ENCODE data around the gene ERRFI1.

ERRFI1 gene

GRCh38 chr1:8017495-8018197 is 8.5 kb downstream of the ERRFI1 start:
- no peak for DNase-seq

GRCh38 chr1:8016895-8017241 is 9.2 kb downstream of the ERRFI1 start:
- no peak for DNase-seq

GRCh38 chr1:8016210-8016894 is 9.8 kb downstream of the ERRFI1 start:
- no peak for DNase-seq

DNA sequence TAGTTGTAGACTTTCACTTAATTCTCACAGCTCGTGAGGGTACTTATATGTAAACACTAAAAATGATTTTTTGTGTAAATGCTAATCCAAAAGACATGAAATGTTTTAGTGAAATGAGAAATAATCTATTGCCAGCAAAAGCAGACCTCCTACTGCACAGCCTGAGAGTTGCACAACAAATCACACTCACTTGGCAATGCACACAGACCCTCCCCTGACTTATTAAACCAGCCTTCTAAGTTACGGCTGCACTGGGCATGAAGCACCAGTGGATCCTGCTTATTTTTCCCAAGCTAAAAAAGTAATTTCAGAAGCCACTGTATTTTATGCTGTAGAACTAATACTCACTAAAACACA is 10.3 kb downstream of the ERRFI1 start:
- no peak for DNase-seq

DNA sequence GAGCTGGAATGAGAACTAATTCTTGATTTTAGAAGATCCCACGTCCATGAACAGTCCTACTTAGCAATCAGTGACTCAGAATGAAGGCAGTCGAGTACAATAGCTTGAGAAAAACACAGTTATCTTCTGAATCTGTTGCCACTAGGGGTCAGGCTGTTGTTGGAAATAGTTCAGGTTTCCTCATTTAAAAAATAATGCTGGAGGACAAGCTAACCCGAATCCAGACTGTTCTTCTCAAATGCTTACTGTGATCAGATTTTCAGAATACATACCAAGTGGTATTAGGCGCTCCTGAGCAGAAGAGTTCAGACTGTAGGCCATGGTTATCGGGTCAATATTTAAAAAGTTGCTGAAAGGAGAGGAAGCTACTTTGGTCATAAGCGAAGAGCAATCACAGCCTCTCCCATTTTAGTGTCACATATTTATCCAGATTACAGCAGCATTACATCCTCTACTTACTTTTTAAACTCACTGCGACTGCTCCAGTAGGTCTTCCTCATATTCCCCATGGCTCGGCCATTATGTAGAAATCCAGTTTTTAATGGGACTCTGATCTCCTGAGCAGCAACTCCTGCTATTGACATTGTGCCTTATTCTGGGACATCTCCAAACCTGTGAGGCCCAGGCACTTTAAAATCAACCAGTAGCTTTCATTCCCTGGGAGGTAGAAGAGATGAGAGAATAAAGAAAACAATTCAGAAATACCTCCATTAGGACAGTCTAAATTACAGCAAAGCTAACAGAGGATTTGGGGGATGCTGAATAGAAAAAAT is 10.9 kb downstream of the ERRFI1 start:
- peak; percentile 67 for DNase-seq

- DNase-seq, result no peak
Observed at GRCh38 chr1:8014381-8014988, 11.6 kb downstream of the ERRFI1 start.

GRCh38 chr1:8013800-8014199 is 12.3 kb downstream of the ERRFI1 start:
- no peak for DNase-seq

DNA sequence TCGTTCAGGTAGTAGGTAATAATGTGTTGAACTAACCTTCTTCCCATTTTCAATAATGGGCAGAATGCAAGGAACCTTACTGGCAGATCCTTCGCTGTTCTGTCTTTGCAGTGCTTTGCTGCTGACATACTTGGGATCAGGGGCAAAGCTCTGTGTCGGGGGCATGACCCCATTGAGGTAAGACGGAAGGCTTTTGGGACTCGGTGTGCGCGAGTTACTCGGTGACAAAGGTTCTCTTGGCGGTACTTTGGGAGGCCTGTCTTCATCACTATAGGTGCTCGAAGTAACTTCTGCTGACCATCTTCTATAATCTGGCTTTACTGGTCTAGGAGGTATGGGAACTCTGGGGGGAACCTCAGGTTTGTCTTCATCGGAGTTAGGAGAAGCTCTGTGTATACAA is 12.7 kb downstream of the ERRFI1 start:
- no peak for DNase-seq

GRCh38 chr1:8012955-8013354 is 13.2 kb downstream of the ERRFI1 start:
- DNase-seq, result no peak

DNA sequence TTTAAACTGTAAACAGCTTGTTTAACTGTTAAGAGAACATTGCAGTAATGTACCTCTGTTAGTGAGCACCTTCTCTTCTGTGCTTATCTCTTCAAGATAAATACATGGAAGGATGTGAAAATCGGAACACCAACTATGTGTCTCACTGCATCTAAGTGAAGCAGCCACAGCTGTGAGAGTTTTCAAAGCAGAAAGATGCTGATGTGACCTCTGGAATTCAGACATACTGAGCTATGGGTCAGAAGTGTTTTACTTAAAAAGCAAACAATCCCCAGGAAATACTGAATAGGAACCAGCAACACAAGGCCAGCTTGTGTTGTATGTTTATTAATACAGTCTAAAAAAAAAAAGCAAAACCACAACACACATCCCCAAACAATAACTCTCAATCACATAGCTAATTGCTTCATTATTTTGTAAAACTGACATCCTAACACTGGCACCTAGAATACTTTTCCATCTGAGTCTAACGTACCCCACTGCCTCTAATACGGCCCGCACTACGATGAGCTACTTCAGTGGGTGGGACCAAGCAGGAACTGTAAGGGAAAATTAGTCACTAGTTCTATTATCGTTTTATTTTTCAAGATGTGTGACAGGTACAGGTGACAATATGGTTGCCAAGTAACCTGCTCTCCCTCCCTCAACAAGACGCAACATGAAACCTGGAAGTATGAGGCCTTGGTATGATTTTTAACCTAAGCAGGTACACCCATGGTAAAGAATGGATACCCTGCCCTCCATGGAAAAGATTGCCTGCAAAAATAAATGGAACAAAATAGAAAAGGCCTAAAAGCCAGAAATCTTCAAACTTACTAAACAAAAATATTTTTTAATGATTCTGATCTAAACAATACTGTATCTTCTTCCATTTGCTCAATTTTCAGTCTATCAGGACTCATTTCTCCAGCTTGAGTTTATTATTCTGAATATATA is 13.9 kb downstream of the ERRFI1 start:
- no peak for DNase-seq

GRCh38 chr1:8011016-8011415 is 15.1 kb downstream of the ERRFI1 start:
- no peak for DNase-seq

DNA sequence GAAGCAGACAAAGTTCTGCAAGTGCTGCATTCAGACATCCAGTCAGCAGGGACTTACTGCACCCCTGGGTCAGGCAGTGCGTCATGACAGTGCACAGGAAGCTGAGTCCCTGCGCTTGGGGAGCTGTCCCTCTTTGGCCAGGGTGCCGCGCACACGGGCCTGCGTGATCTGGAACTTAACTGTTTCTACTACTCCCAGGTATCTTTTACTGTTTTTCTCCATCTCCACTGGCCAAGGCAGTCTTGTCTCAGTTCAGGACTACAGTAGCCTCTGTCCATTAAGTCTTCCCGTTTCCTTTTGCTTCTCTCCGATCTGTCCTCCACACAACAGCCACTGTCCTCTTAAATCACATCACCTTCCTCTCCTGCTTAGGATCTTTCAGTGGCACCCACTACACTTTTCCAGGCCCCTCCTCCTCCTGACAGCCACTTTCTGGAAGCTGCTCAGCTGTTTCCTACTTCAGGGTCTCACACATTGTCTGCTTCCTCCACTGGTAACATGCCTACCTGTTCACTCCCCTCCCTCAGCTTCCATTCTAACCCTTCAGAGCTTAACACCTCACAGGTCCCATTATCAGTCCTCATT is 15.9 kb downstream of the ERRFI1 start:
- DNase-seq, result no peak

DNA sequence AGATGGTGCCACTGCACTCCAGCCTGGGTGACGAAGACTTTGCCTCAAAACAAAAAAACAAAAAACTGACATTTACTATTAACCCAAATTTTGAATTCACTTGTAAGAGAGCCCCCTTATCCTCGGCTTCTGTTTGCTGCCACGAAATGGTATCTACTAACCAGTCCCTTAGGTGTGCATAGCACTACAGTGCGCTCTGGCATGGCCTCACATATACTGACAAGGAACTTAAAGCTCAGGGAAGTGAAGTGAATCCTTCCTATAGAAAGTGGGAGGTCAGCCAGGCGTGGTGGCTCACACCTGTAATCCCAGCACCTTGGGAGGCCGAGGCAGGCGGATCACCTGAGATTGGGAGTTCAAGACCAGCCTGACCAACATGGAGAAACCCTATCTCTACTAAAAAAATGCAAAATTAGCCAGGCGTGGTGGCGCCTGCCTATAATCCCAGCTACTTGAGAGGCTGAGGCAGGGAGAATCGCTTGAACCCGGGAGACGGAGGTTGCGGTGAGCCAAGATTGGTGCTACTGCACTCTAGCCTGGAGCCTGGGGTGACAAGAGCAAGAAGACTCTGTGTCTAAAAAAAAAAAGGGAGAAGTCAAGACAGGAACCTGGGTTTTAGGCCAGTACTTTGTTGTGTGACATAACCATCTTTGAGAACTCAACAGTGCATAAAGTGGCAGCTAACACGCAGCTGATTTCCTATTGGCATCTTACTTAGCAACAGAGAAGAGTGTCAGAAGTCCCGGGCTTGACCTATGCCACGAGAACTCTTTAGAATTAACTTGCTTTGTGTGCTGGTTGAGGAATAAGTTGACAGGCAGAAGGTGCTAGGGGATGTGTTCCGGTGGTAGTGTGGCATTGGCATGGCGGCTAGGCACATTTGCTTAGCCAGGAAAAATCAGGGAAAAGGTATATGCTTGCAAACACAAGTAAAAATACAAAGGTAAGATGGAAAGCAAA is 16.8 kb downstream of the ERRFI1 start:
- DNase-seq, result no peak

GRCh38 chr1:8006037-8006963 is 19.8 kb downstream of the ERRFI1 start:
- no peak for DNase-seq

- no peak for DNase-seq
Observed at GRCh38 chr1:8004803-8005573, 21.1 kb downstream of the ERRFI1 start.

DNA sequence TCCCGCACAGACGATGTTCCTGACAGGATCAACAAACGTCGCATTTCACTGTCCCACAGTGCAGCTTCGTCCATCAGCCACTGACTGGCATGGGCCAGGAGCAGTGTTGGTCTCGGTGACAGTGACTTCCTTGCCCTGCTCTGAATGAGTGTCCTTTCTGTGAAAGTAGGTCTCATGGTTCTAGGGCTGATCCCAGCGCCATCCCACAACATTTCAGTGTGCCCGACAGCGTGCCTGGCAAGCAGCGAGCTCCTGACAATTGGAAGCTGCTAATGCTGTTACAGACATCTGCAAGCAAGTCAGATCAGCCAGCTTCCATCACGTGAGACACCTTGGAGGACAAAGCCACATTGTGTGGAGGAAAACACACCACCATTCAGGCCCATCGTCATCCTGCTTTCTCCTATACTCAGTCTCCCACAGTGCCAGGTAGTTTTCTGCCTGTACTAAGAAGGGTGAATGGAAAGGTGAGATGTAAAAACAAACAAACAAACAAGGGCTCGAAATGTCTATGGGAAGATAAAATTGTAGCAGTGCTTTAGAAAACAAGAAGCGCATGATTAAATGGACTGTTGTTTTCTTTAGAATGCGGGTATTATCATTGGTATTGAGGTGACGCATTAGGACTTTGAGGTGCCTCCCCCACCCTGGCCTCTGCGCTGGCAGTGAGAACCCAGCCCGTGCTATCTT is 21.9 kb downstream of the ERRFI1 start:
- no peak for DNase-seq

- DNase-seq, result no peak
Observed at GRCh38 chr1:8003438-8004112, 22.5 kb downstream of the ERRFI1 start.

- no peak for DNase-seq
Observed at GRCh38 chr1:8002921-8003320, 23.2 kb downstream of the ERRFI1 start.

Measured in CD4-positive, alpha-beta T cell treated with Interleukin-21 for 1 hour (primary cell).